Liver (tissue), 9 donors: ENCODE results near the gene PCDHGB1. TPM values are rescaled to one million over a fixed set of nuclear protein-coding genes. Genes with fewer than 3 reads are reported as not detected.
A peak's percentile ranks its signal among the peaks of the same experiment; 100 is the strongest.
"Not testable (repeated sequence)": the region's sequence is repeated elsewhere in the genome, so short reads cannot be mapped to it uniquely, and the experiment has no call there.

Experiments used
- DNase-seq: peaks from one replicate; pipeline ENCODE4 v3.0.0-alpha.2; 2017; ENCODE audit warnings: low spot score
- H3K27ac ChIP-seq, 2 donors: one replicate each; pipeline ENCODE4 v1.7.0; 2013; ENCODE audit warnings: inconsistent platforms in 2 of 2, low read length in 2 of 2, control low read depth in 1 of 2, low read depth in 1 of 2, mild to moderate bottlenecking in 1 of 2
- H3K27me3 ChIP-seq, 4 donors: one replicate each; pipeline versions ENCODE4 v1.6.1 to v1.7.0; 2013; ENCODE audit warnings: low read length in 3 of 4, inconsistent platforms in 1 of 4, mild to moderate bottlenecking in 1 of 4, moderate library complexity in 1 of 4; ENCODE audit not compliant: control insufficient read depth in 4 of 4, insufficient read depth in 4 of 4
- H3K36me3 ChIP-seq, 4 donors: one replicate each; pipeline versions ENCODE4 v1.6.1 to v1.7.0; 2013; ENCODE audit warnings: low read length in 3 of 4, mild to moderate bottlenecking in 3 of 4, low read depth in 1 of 4, moderate library complexity in 1 of 4; ENCODE audit not compliant: control insufficient read depth in 4 of 4, insufficient read depth in 3 of 4
- H3K4me1 ChIP-seq, 4 donors: one replicate each; pipeline versions ENCODE4 v1.6.1 to v1.7.0; 2013; ENCODE audit warnings: low read length in 3 of 4, mild to moderate bottlenecking in 3 of 4, moderate library complexity in 1 of 4; ENCODE audit not compliant: control insufficient read depth in 4 of 4, insufficient read depth in 4 of 4
- H3K4me3 ChIP-seq, 3 donors: one replicate each; pipeline versions ENCODE4 v1.6.1 to v1.7.0; 2013; ENCODE audit warnings: low read length in 3 of 3, control low read depth in 1 of 3, low read depth in 1 of 3, mild to moderate bottlenecking in 1 of 3
- H3K9ac ChIP-seq, 2 donors: one replicate each; pipeline ENCODE4 v1.7.0; 2013; ENCODE audit warnings: low read length in 2 of 2, mild to moderate bottlenecking in 2 of 2, moderate library complexity in 2 of 2, control low read depth in 1 of 2, low read depth in 1 of 2
- H3K9me3 ChIP-seq, 4 donors: one replicate each; pipeline versions ENCODE4 v1.6.1 to v1.7.0; 2013; ENCODE audit warnings: low read length in 3 of 4; ENCODE audit not compliant: control insufficient read depth in 4 of 4
- ATF3 ChIP-seq: IDR thresholded peaks from 2 replicates; pipeline ENCODE4 v1.6.1; 2016; ENCODE audit warnings: antibody characterized with exemption
- FOXA1 ChIP-seq: IDR thresholded peaks from 2 replicates; pipeline ENCODE4 v1.6.1; 2016; ENCODE audit warnings: antibody characterized with exemption
- GABPA ChIP-seq, 2 donors: IDR thresholded peaks in 1 of 2; conservative IDR thresholded peaks in 1 of 2; 2 replicates each; pipeline ENCODE4 v1.6.1; 2016; ENCODE audit warnings: antibody characterized with exemption in 2 of 2, mild to moderate bottlenecking in 1 of 2, moderate library complexity in 1 of 2
- HNF4A ChIP-seq, 2 donors: conservative IDR thresholded peaks; 2 replicates each; pipeline ENCODE4 v1.6.1; 2016; ENCODE audit warnings: antibody characterized with exemption in 2 of 2, mild to moderate bottlenecking in 2 of 2
- HNF4G ChIP-seq: IDR thresholded peaks from 2 replicates; pipeline ENCODE4 v1.6.1; 2016; ENCODE audit warnings: antibody characterized with exemption
- MAX ChIP-seq: IDR thresholded peaks from 2 replicates; pipeline ENCODE4 v1.6.1; 2016; ENCODE audit warnings: antibody characterized with exemption
- NR2F2 ChIP-seq: IDR thresholded peaks from 2 replicates; pipeline ENCODE4 v1.6.1; 2016; ENCODE audit warnings: antibody characterized with exemption
- RAD21 ChIP-seq, 2 donors: IDR thresholded peaks; 2 replicates each; pipeline ENCODE4 v1.6.1; 2016; ENCODE audit warnings: antibody characterized with exemption in 2 of 2, mild to moderate bottlenecking in 2 of 2
- REST ChIP-seq: IDR thresholded peaks from 2 replicates; pipeline ENCODE4 v1.6.1; 2016; ENCODE audit warnings: antibody characterized with exemption, mild to moderate bottlenecking
- RXRA ChIP-seq, 2 donors: IDR thresholded peaks; 2 replicates each; pipeline ENCODE4 v1.6.1; 2017 to 2018; ENCODE audit warnings: antibody characterized with exemption in 2 of 2, mild to moderate bottlenecking in 1 of 2
- SP1 ChIP-seq: IDR thresholded peaks from 2 replicates; pipeline ENCODE4 v1.6.1; 2018; ENCODE audit warnings: antibody characterized with exemption, mild to moderate bottlenecking
- TAF1 ChIP-seq: conservative IDR thresholded peaks from 2 replicates; pipeline ENCODE4 v1.6.1; 2016; ENCODE audit warnings: antibody characterized with exemption, mild to moderate bottlenecking
- YY1 ChIP-seq: IDR thresholded peaks from 2 replicates; pipeline ENCODE4 v1.6.1; 2016; ENCODE audit warnings: antibody characterized with exemption, mild to moderate bottlenecking
- ZBTB33 ChIP-seq: IDR thresholded peaks from 2 replicates; pipeline ENCODE4 v1.6.1; 2016; ENCODE audit warnings: antibody characterized with exemption
- WGBS: extraction: QIAGEN DNeasy Blood & Tissue Kit; methylation state at CpG from one replicate; pipeline ENCODE4 v1.1.7; 2013; 5-methylcytosine and 5-hydroxymethylcytosine counted together
- polyA plus RNA-seq, 2 donors: library from polyadenylated mRNA; stranded (reverse) in 1 of 2; unstranded in 1 of 2; fragments of 200-250 nt in 1 of 2; fragments of >200 nt in 1 of 2; fragmentation: Nextera tagmentation in 1 of 2; extraction: Ambion mirVana in 1 of 2; gene quantifications; one replicate each; pipeline versions ENCODE4 v1.2.1 to v1.2.3, GENCODE V29; 2013 to 2015
- total RNA-seq, 2 donors: library from RNA; depleted of rRNA; stranded (reverse); fragments of >200 nt; gene quantifications; one replicate each; pipeline ENCODE4 v1.2.3, GENCODE V29; 2014
- donor health status: healthy.
- donor health status: healthy.
- donor health status: healthy.
- donor health status: healthy.
- donor health status: healthy.

Gene PCDHGB1
- total and polyA plus RNA-seq, 4 donors, result 0.10 to 0.75 (median 0.13) TPM

GRCh38 chr5:141374627-141375026 is 24.7 kb downstream of the PCDHGB1 start:
- Histone ChIP-seq H3K9ac (no peak overlapping the region), H3K4me3 (peak overlapping the region in 1 of 3 donors; percentile 41), H3K4me1 (no peaks in the 10 kb centered on the region), H3K9me3 (peaks cover 37 to 78% (median 56%) of the 10 kb centered on the region in 4 donors), H3K27ac (no peak overlapping the region), H3K27me3 (peaks cover 0 to 5% (median 0%) of the 10 kb centered on the region in 4 donors), H3K36me3 (no peaks in the 10 kb centered on the region)
- 46% methylated on average over 14 of the region's 14 CpGs for WGBS
- DNase-seq, result no peak
- TF ChIP-seq MAX, result no peak
- TF ChIP-seq ZBTB33, result no peak
- TF ChIP-seq ATF3, result no peak
- no peak for TF ChIP-seq YY1
- no peak for TF ChIP-seq RXRA (IDR thresholded peaks at IDR 0.05)
- no peak for TF ChIP-seq HNF4G
- no peak for TF ChIP-seq TAF1
- TF ChIP-seq SP1, result no peak
- no peak for TF ChIP-seq GABPA (IDR thresholded peaks at IDR 0.05 in 1 of 2, conservative IDR thresholded peaks at IDR 0.05 in 1 of 2)
- no peak for TF ChIP-seq REST
- no peak for TF ChIP-seq RAD21 (IDR thresholded peaks at IDR 0.05)
- no peak for TF ChIP-seq FOXA1
- no peak for TF ChIP-seq NR2F2
- no peak for TF ChIP-seq HNF4A (conservative IDR thresholded peaks at IDR 0.05)

GRCh38 chr5:141375444-141376155 is 25.7 kb downstream of the PCDHGB1 start:
- peak overlapping the region in 2 of 3 donors; percentile 5 to 41 for H3K4me3 ChIP-seq
- WGBS, result 47% methylated on average over 43 of the region's 48 CpGs
- not testable (repeated sequence) for H3K27me3 ChIP-seq, H3K9ac ChIP-seq, H3K4me1 ChIP-seq, H3K27ac ChIP-seq, H3K36me3 ChIP-seq, DNase-seq
- H3K9me3 ChIP-seq, result peaks cover 34 to 75% (median 51%) of the 10 kb centered on the region in 4 donors
